Prostate gland (tissue), 2 donors: Measurements from ENCODE around the gene LYPLAL1. TPM values are rescaled to one million over a fixed set of nuclear protein-coding genes. Genes with fewer than 3 reads are reported as not detected.
"Not testable (repeated sequence)": the region's sequence is repeated elsewhere in the genome, so short reads cannot be mapped to it uniquely, and the experiment has no call there.

ENCODE experiments used
- DNase-seq: peaks from one replicate; pipeline ENCODE4 v3.0.0-alpha.2; 2019; ENCODE audit warnings: low spot score
- H3K27ac ChIP-seq, 2 donors: fragments of 200-600 bp; sonication (generic); 2 replicates each; pipeline ENCODE4 v1.5.1; 2017 to 2019
- H3K27me3 ChIP-seq: fragments of 200-600 bp; sonication (generic); replicated peaks from 2 replicates; pipeline ENCODE4 v1.5.1; 2019; ENCODE audit not compliant: insufficient read depth
- H3K36me3 ChIP-seq, 2 donors: fragments of 200-600 bp; sonication (generic); 1 replicate in 1 of 2; 2 replicates in 1 of 2; pipeline versions ENCODE4 v1.5.1 to v1.8.1; 2017 to 2019
- H3K4me1 ChIP-seq: fragments of 200-600 bp; sonication (generic); replicated peaks from 2 replicates; pipeline ENCODE4 v1.5.1; 2019
- H3K4me3 ChIP-seq, 2 donors: fragments of 200-600 bp; sonication (generic); 2 replicates each; pipeline ENCODE4 v1.5.1; 2017 to 2019
- H3K9me3 ChIP-seq: fragments of 200-600 bp; sonication (generic); 2 replicates; pipeline ENCODE4 v1.5.1; 2017
- CTCF ChIP-seq, 4 experiments: fragments of 200-600 bp in 2 of 4; fragments of 450-650 bp in 2 of 4; sonication (generic) in 2 of 4; IDR thresholded peaks; 1 replicate in 3 of 4; 2 replicates in 1 of 4; pipeline ENCODE4 v1.5.1; 2016 to 2019; ENCODE audit warnings: antibody characterized with exemption in 4 of 4, mild to moderate bottlenecking in 2 of 4, moderate library complexity in 2 of 4
- POLR2A ChIP-seq: fragments of 450-650 bp; IDR thresholded peaks from one replicate; pipeline ENCODE4 v1.6.1; 2016; ENCODE audit warnings: antibody characterized with exemption, mild to moderate bottlenecking
- POLR2AphosphoS5 ChIP-seq: sonication (generic); formaldehyde crosslinking; IDR thresholded peaks from one replicate; pipeline ENCODE4 v1.6.1; 2017; ENCODE audit warnings: antibody characterized with exemption
- WGBS: methylation state at CpG from one replicate; pipeline ENCODE4 v1.1.5; 2018; 5-methylcytosine and 5-hydroxymethylcytosine counted together
- intact Hi-C: fragments of 100-400 bp; cut with DNase I; formaldehyde crosslinking; loops from one replicate; pipeline ENCODE4 v1.14.2; 2022
- total RNA-seq, 2 donors: library from RNA; depleted of rRNA; stranded (reverse); fragments of >200 nt; gene quantifications; one replicate each; pipeline ENCODE4 v1.1.0, GENCODE V29; 2016

LYPLAL1 gene
- total RNA-seq, 2 donors from 2014 or later: 15.8 to 29.3 TPM

GRCh38 chr1:219235903-219236481 lies 62.3 kb downstream of the LYPLAL1 start:
- intact Hi-C loops: no loop called here
- WGBS: 89% methylated on average over 2 of the region's 2 CpGs
- no peaks in the 10 kb centered on the region for H3K4me1 ChIP-seq
- H3K4me3 ChIP-seq: no peak overlapping the region
- H3K27me3 ChIP-seq: no peaks in the 10 kb centered on the region
- DNase-seq: no peak
- H3K36me3 ChIP-seq: no peaks in the 10 kb centered on the region
- no peak overlapping the region for H3K27ac ChIP-seq
- TF ChIP-seq POLR2AphosphoS5 (no peak), CTCF (IDR thresholded peaks at IDR 0.05) (no peak), POLR2A (no peak)
- no peaks in the 10 kb centered on the region for H3K9me3 ChIP-seq

- H3K36me3 ChIP-seq: no peaks in the 10 kb centered on the region
- H3K27ac ChIP-seq: no peak overlapping the region
- 54% methylated on average over 5 of the region's 5 CpGs for WGBS
- TF ChIP-seq POLR2AphosphoS5 (no peak), CTCF (IDR thresholded peaks at IDR 0.05) (no peak), POLR2A (no peak)
- H3K4me1 ChIP-seq: no peaks in the 10 kb centered on the region
- H3K27me3 ChIP-seq: no peaks in the 10 kb centered on the region
- intact Hi-C loops: no loop called here
- H3K9me3 ChIP-seq: no peaks in the 10 kb centered on the region
- no peak for DNase-seq
- H3K4me3 ChIP-seq: no peak overlapping the region
Observed at GRCh38 chr1:219236933-219237610, 63.4 kb downstream of the LYPLAL1 start.

- no peaks in the 10 kb centered on the region for H3K36me3 ChIP-seq
- TF ChIP-seq POLR2A (no peak), CTCF (IDR thresholded peaks at IDR 0.05) (no peak), POLR2AphosphoS5 (no peak)
- DNase-seq: no peak
- H3K4me3 ChIP-seq: no peak overlapping the region
- no peak overlapping the region for H3K27ac ChIP-seq
- intact Hi-C loops: no loop called here
- no peaks in the 10 kb centered on the region for H3K27me3 ChIP-seq
- no peaks in the 10 kb centered on the region for H3K9me3 ChIP-seq
- no peaks in the 10 kb centered on the region for H3K4me1 ChIP-seq
- 94% methylated on average over 2 of the region's 2 CpGs for WGBS
Observed at GRCh38 chr1:219239518-219239917, 65.8 kb downstream of the LYPLAL1 start.

GRCh38 chr1:219244864-219245263 lies 71.2 kb downstream of the LYPLAL1 start:
- Histone ChIP-seq H3K4me1 (no peaks in the 10 kb centered on the region), H3K9me3 (no peaks in the 10 kb centered on the region), H3K27ac (no peak overlapping the region), H3K4me3 (no peak overlapping the region), H3K36me3 (no peaks in the 10 kb centered on the region), H3K27me3 (no peaks in the 10 kb centered on the region)
- TF ChIP-seq CTCF (IDR thresholded peaks at IDR 0.05): no peak
- TF ChIP-seq POLR2AphosphoS5: no peak
- intact Hi-C loops: no loop called here
- DNase-seq: no peak

GRCh38 chr1:219247441-219247840 lies 73.8 kb downstream of the LYPLAL1 start:
- WGBS: 40% methylated on average over 1 of the region's 1 CpG
- no peaks in the 10 kb centered on the region for H3K4me1 ChIP-seq
- H3K27me3 ChIP-seq: no peaks in the 10 kb centered on the region
- H3K36me3 ChIP-seq: no peaks in the 10 kb centered on the region
- H3K27ac ChIP-seq: no peak overlapping the region
- H3K4me3 ChIP-seq: no peak overlapping the region
- intact Hi-C loops: no loop called here
- no peaks in the 10 kb centered on the region for H3K9me3 ChIP-seq
- no peak for DNase-seq
- TF ChIP-seq CTCF (IDR thresholded peaks at IDR 0.05): no peak
- TF ChIP-seq POLR2A: no peak
- TF ChIP-seq POLR2AphosphoS5: no peak

- 90% methylated on average over 2 of the region's 2 CpGs for WGBS
- intact Hi-C loops, H3K27ac ChIP-seq: not testable (repeated sequence)
Observed at GRCh38 chr1:219250468-219250867, 76.8 kb downstream of the LYPLAL1 start.

More at GRCh38 chr1:219250468-219250867, 76.8 kb downstream of the LYPLAL1 start:
- not testable (repeated sequence) for H3K27me3 ChIP-seq, H3K9me3 ChIP-seq, H3K36me3 ChIP-seq, H3K4me1 ChIP-seq, H3K4me3 ChIP-seq, DNase-seq
